TTC549 (cell line): ENCODE measurements around the gene LTBP3.

Experiments
- FAIRE-seq: peaks from 2 replicates; lab custom pipeline; 2012; peaks lifted over from hg19 to GRCh38; lab: Jason Lieb, UNC

The LTBP3 gene

GRCh38 chr11:65585396-65586246 lies 27.5 kb upstream of the LTBP3 start:
- FAIRE-seq, result no peak

- no peak for FAIRE-seq
Observed at GRCh38 chr11:65584723-65585171, 26.6 kb upstream of the LTBP3 start.

- no peak for FAIRE-seq
Observed at GRCh38 chr11:65584106-65584505, 25.9 kb upstream of the LTBP3 start.

GRCh38 chr11:65583589-65583988 lies 25.4 kb upstream of the LTBP3 start:
- no peak for FAIRE-seq

GRCh38 chr11:65581928-65582327 lies 23.8 kb upstream of the LTBP3 start:
- FAIRE-seq, result no peak

GRCh38 chr11:65580756-65581155 lies 22.6 kb upstream of the LTBP3 start:
- no peak for FAIRE-seq

- FAIRE-seq, result no peak
Observed at GRCh38 chr11:65580031-65580692, 22.0 kb upstream of the LTBP3 start.

- FAIRE-seq, result no peak
Observed at GRCh38 chr11:65579291-65579690, 21.1 kb upstream of the LTBP3 start.

- no peak for FAIRE-seq
Observed at GRCh38 chr11:65578667-65579066, 20.5 kb upstream of the LTBP3 start.

- no peak for FAIRE-seq
Observed at GRCh38 chr11:65578134-65578533, 20.0 kb upstream of the LTBP3 start.

- FAIRE-seq, result no peak
Observed at GRCh38 chr11:65577756-65578109, 19.6 kb upstream of the LTBP3 start.

GRCh38 chr11:65576867-65577755 lies 19.0 kb upstream of the LTBP3 start:
- FAIRE-seq, result no peak

- no peak for FAIRE-seq
Observed at GRCh38 chr11:65576232-65576866, 18.2 kb upstream of the LTBP3 start.

GRCh38 chr11:65575568-65576231 lies 17.5 kb upstream of the LTBP3 start, which contains the start of gene EHBP1L1:
Gene EHBP1L1 (plus strand): TSS chr11:65576053. CDS start chr11:65576303, 250 bp downstream.
- FAIRE-seq, result no peak

- FAIRE-seq, result no peak
Observed at GRCh38 chr11:65574811-65575567, 16.8 kb upstream of the LTBP3 start.

- no peak for FAIRE-seq
Observed at GRCh38 chr11:65574109-65574810, 16.1 kb upstream of the LTBP3 start.

- no peak for FAIRE-seq
Observed at GRCh38 chr11:65573391-65574079, 15.4 kb upstream of the LTBP3 start.

GRCh38 chr11:65572356-65573051 lies 14.3 kb upstream of the LTBP3 start, which contains the start of gene FAM89B:
Gene FAM89B (plus strand): TSS chr11:65572538. CDS start chr11:65572670, 132 bp downstream.
- no peak for FAIRE-seq

- FAIRE-seq, result no peak
Observed at GRCh38 chr11:65571940-65572339, 13.8 kb upstream of the LTBP3 start.
